ENCODE data around the gene PRC1.

DNA sequence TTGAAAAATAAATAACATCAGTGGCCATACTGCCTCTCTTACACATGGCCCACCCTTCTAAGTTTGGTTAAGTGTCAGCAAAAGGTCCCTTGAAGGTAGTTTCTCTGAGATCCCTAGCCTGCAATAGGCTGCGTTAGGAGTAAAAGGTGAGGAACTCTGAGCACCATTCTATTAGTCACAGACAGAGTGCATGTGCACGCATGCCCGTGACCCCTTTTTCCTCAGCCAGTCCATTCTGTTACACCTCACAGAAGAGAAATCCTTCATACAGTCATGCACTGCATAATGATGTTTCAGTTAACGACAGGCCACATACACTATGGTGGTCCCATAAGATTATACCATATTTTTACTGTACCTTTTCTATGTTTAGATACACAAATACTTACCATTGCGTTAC lies 27.1 kb downstream of the PRC1 start:
- no peak for TF ChIP-seq POLR2A (IDR thresholded peaks at IDR 0.05; ENCODE audit: low read depth, low read length)
- TF ChIP-seq TAF1 (IDR thresholded peaks at IDR 0.05; ENCODE audit: borderline replicate concordance, low read depth, low read length) = no peak
- TF ChIP-seq POLR2AphosphoS5 (IDR thresholded peaks at IDR 0.05; ENCODE audit: low read depth, low read length) = no peak
